ENCODE measurements around the gene ZBTB25.
A peak's percentile ranks its signal among the peaks of the same experiment; 100 is the strongest.
"Not testable (repeated sequence)": the region's sequence is repeated elsewhere in the genome, so short reads cannot be mapped to it uniquely, and the experiment has no call there.

ZBTB25 gene

GRCh38 chr14:64503434-64504309 lies at the start of gene ZBTB25:
Gene ZBTB25, minus strand, starts transcription at chr14:64503838. Its CDS starts 13,305 bp downstream, at chr14:64490533.
- DNase-seq = peak; percentile 91 to 97

GRCh38 chr14:64550621-64551333 lies 47.1 kb upstream of the ZBTB25 start:
- peak; percentile 59 to 71 for DNase-seq

GRCh38 chr14:64549791-64550620 lies 46.4 kb upstream of the ZBTB25 start, which contains the start of gene PPP1R36:
Gene PPP1R36, plus strand, starts transcription at chr14:64549961. Its CDS starts 37 bp downstream, at chr14:64549998.
- peak; percentile 81 to 83 for DNase-seq

- DNase-seq = no peak
Observed at GRCh38 chr14:64549016-64549415, 45.4 kb upstream of the ZBTB25 start.

- peak; percentile 26 to 40 for DNase-seq
Observed at GRCh38 chr14:64544607-64545312, 41.1 kb upstream of the ZBTB25 start.

GRCh38 chr14:64542836-64543201 lies 39.2 kb upstream of the ZBTB25 start:
- no peak for DNase-seq

- peak in 1 of 2 experiments; percentile 42 for DNase-seq
Observed at GRCh38 chr14:64541972-64542835, 38.6 kb upstream of the ZBTB25 start.

GRCh38 chr14:64541261-64541971 lies 37.8 kb upstream of the ZBTB25 start:
- peak in 1 of 2 experiments; percentile 58 for DNase-seq

- peak; percentile 98 to 99 for DNase-seq
Observed at GRCh38 chr14:64540208-64541202, 36.9 kb upstream of the ZBTB25 start, which contains the start of gene HSPA2. Gene HSPA2, plus strand, starts transcription at chr14:64540741. Its CDS starts 109 bp downstream, at chr14:64540850.

GRCh38 chr14:64536488-64537245 lies 33.0 kb upstream of the ZBTB25 start:
- no peak for DNase-seq

- DNase-seq = no peak
Observed at GRCh38 chr14:64531567-64531966, 27.9 kb upstream of the ZBTB25 start.

- no peak for DNase-seq
Observed at GRCh38 chr14:64525354-64525753, 21.7 kb upstream of the ZBTB25 start.

GRCh38 chr14:64522591-64523355 lies 19.1 kb upstream of the ZBTB25 start:
- DNase-seq = no peak

- no peak for DNase-seq
Observed at GRCh38 chr14:64520699-64521098, 17.1 kb upstream of the ZBTB25 start.

- no peak for DNase-seq
Observed at GRCh38 chr14:64518229-64518628, 14.6 kb upstream of the ZBTB25 start.

- DNase-seq = not testable (repeated sequence)
Observed at GRCh38 chr14:64517667-64518066, 14.0 kb upstream of the ZBTB25 start.

- DNase-seq = no peak
Observed at GRCh38 chr14:64516969-64517368, 13.3 kb upstream of the ZBTB25 start.

GRCh38 chr14:64515053-64515452 lies 11.4 kb upstream of the ZBTB25 start:
- DNase-seq = no peak
